Glutamatergic neuron (in vitro differentiated cells): ENCODE data around the gene TSSK6. TPM values are rescaled to one million over a fixed set of nuclear protein-coding genes. Genes with fewer than 3 reads are reported as not detected.

Source experiments
- DNase-seq: peaks from one replicate; pipeline ENCODE4 v3.0.0; 2022
- H3K27ac Mint-ChIP-seq: one replicate; pipeline ENCODE4 v1.8.0; 2020; ENCODE audit warnings: mild to moderate bottlenecking, mixed read lengths, inconsistent platforms; ENCODE audit not compliant: unreplicated experiment
- H3K27me3 Mint-ChIP-seq: one replicate; pipeline ENCODE4 v1.8.0; 2020; ENCODE audit warnings: mild to moderate bottlenecking, moderate library complexity, mixed read lengths, inconsistent platforms; ENCODE audit not compliant: unreplicated experiment
- H3K36me3 Mint-ChIP-seq: one replicate; pipeline ENCODE4 v1.8.0; 2020; ENCODE audit warnings: mild to moderate bottlenecking, mixed read lengths, inconsistent platforms; ENCODE audit not compliant: unreplicated experiment
- H3K4me1 Mint-ChIP-seq: one replicate; pipeline ENCODE4 v1.8.0; 2020; ENCODE audit warnings: mild to moderate bottlenecking, low read depth, mixed read lengths, inconsistent platforms; ENCODE audit not compliant: unreplicated experiment
- H3K4me3 Mint-ChIP-seq: one replicate; pipeline ENCODE4 v1.8.0; 2020; ENCODE audit warnings: mild to moderate bottlenecking, mixed read lengths, inconsistent platforms; ENCODE audit not compliant: unreplicated experiment
- H3K9me3 Mint-ChIP-seq: one replicate; pipeline ENCODE4 v1.8.0; 2020; ENCODE audit warnings: mild to moderate bottlenecking, moderate library complexity, mixed read lengths, inconsistent platforms; ENCODE audit not compliant: unreplicated experiment
- CTCF ChIP-seq: fragments of 200-600 bp; sonication (generic); IDR thresholded peaks from one replicate; pipeline ENCODE4 v1.5.0; 2021; ENCODE audit not compliant: partially characterized antibody, unreplicated experiment
- total RNA-seq: library from RNA; stranded (reverse); fragmentation: NEBNext Ultra II Directional; extraction: Animal tissue kit (Norgen Biotek cat#: 25700); gene quantifications from one replicate; pipeline ENCODE4 v1.2.1, GENCODE V29; 2021; ENCODE audit not compliant: unreplicated experiment

The TSSK6 gene
- total RNA-seq, 1 donor from 2014 or later, result 1.7 TPM

DNA sequence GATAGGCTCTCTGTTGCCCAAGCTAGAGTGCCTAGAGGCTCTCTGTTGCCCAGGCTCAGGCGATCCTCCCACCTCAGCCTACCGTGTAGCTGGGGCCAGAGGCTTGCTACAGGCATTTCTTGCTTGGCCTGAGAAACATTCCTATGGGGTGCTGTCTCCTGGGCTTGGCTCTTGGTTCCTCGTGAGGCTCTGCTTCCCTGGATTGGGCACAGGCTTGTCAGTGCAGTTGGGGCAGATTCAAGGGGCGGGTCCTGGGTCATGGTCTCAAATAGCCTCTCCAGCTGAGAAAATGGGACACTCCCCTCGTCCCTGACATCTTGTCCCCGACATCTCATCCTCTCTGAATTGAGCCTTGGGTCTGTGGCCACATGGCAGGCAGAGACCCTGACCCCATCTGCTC lies 4.9 kb downstream of the TSSK6 start:
- no peak for TF ChIP-seq CTCF
- Mint-ChIP-seq H3K27ac (peak overlapping the region; percentile 87), H3K36me3 (no peaks in the 10 kb centered on the region), H3K4me3 (peak overlapping the region; percentile 57), H3K4me1 (peaks cover 8% of the 10 kb centered on the region), H3K27me3 (peaks cover 21% of the 10 kb centered on the region), H3K9me3 (peaks cover 19% of the 10 kb centered on the region)
- DNase-seq, result no peak

- Mint-ChIP-seq H3K36me3 (no peaks in the 10 kb centered on the region), H3K9me3 (peaks cover 19% of the 10 kb centered on the region), H3K4me3 (no peak overlapping the region), H3K27me3 (peaks cover 23% of the 10 kb centered on the region), H3K27ac (no peak overlapping the region), H3K4me1 (peaks cover 8% of the 10 kb centered on the region)
- TF ChIP-seq CTCF, result no peak
- DNase-seq, result no peak
Measured at GRCh38 chr19:19508217-19508616, 7.1 kb downstream of the TSSK6 start.

DNA sequence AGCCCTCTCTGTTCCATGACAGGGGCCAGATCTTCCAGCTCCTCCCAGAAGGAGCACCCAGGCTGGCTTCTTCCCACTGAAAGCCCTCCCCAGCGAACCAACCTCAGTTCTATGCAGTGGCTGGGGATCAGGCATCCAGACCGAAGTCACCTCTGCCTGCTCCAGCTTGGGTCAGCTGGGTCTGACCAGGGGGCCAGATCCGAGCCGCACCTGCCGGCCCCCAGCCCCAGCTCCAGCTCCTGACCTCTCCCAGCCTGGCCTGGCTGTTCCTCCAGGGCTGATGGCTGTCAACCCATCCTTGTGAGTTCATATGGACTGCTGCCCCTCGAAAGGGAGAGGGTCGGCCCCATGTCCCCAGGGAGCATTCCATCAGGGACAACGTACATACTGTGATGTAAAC lies 8.0 kb downstream of the TSSK6 start:
- Mint-ChIP-seq H3K27ac (no peak overlapping the region), H3K36me3 (no peaks in the 10 kb centered on the region), H3K9me3 (peaks cover 21% of the 10 kb centered on the region), H3K4me3 (no peak overlapping the region), H3K27me3 (peaks cover 23% of the 10 kb centered on the region), H3K4me1 (peaks cover 8% of the 10 kb centered on the region)
- TF ChIP-seq CTCF, result no peak
- no peak for DNase-seq

- H3K27ac Mint-ChIP-seq, result peak overlapping the region; percentile 59
- peaks cover 8% of the 10 kb centered on the region for H3K4me1 Mint-ChIP-seq
- no peaks in the 10 kb centered on the region for H3K36me3 Mint-ChIP-seq
- DNase-seq, result no peak
- H3K27me3 Mint-ChIP-seq, result peaks cover 22% of the 10 kb centered on the region
- peaks cover 22% of the 10 kb centered on the region for H3K9me3 Mint-ChIP-seq
- no peak for TF ChIP-seq CTCF
- no peak overlapping the region for H3K4me3 Mint-ChIP-seq
Measured at GRCh38 chr19:19506592-19506991, 8.8 kb downstream of the TSSK6 start.

DNA sequence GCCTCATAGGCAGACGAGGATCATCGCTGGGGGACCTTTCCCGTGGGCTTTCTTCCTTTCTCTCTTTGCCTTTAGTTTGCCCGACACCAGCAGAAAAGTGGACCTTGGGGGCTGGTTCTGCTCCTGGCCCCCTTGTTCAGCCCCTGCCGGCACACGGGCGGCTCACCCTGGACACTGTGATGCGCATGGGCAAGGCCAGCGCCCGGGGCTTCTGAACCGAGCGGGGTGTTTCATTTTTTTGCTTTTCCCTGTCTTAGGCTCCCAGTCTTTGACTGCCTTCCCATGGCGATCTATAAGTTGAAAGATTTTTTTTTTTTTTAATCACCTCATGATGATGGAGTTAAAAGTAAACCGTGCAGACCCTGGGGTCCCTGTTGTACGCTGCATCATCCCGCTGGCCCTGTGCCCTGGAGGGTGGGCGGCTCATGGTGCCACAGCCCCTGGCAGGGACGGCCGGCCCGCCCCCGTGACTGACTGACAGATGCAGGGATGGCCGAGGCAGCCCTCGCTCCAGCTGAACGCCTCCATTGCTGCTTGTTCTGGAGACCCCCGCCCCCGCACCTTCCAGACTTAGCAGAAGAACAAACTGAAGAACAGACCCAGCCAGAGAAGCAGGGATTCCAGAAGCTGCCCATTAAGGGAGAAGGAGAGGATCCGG lies 9.6 kb downstream of the TSSK6 start:
- peaks cover 25% of the 10 kb centered on the region for H3K9me3 Mint-ChIP-seq
- no peak overlapping the region for H3K27ac Mint-ChIP-seq

More for the DNA sequence above, 9.6 kb downstream of the TSSK6 start:
- TF ChIP-seq CTCF, result no peak
- Mint-ChIP-seq H3K4me1 (peaks cover 8% of the 10 kb centered on the region), H3K27me3 (peaks cover 16% of the 10 kb centered on the region), H3K36me3 (no peaks in the 10 kb centered on the region), H3K4me3 (no peak overlapping the region)
- no peak for DNase-seq
